ENCODE measurements around the gene HDHD2.

- TF ChIP-seq POLR2A (IDR thresholded peaks at IDR 0.05) = no peak
- no peak for TF ChIP-seq CTCF (IDR thresholded peaks at IDR 0.05)
- TF ChIP-seq EP300 (IDR thresholded peaks at IDR 0.05) = no peak
Observed at GRCh38 chr18:47110492-47111274, 39.6 kb downstream of the HDHD2 start.

Data from tibial nerve (tissue), 4 donors.